K562 (cell line): ENCODE data around the gene TANC1. TPM values are rescaled to one million over a fixed set of nuclear protein-coding genes. Genes with fewer than 3 reads are reported as not detected.

Experiments
- CGGBP1 ChIP-seq: fragments of 250-450 bp; sonication (Bioruptor Pico); IDR thresholded peaks from 2 replicates; pipeline ENCODE4 v1.9.0; 2021; ENCODE audit warnings: mild to moderate bottlenecking
- GTF2A2 ChIP-seq: IDR thresholded peaks from 2 replicates; pipeline ENCODE4 v1.6.1; 2016; ENCODE audit warnings: mild to moderate bottlenecking, missing genetic modification characterization, missing compliant biosample characterization
- GTF2B ChIP-seq: IDR thresholded peaks from 2 replicates; pipeline ENCODE4 v1.6.1; 2011; ENCODE audit not compliant: insufficient read length; ENCODE audit errors: extremely low read depth
- HDAC8 ChIP-seq: fragments of 450-650 bp; IDR thresholded peaks from 2 replicates; pipeline ENCODE4 v1.6.1; 2016; ENCODE audit warnings: mild to moderate bottlenecking, missing genetic modification characterization, moderate library complexity, missing compliant biosample characterization
- KDM2B ChIP-seq: fragments of 250-450 bp; sonication (Bioruptor Pico); IDR thresholded peaks from 2 replicates; pipeline ENCODE4 v1.8.0; 2021; ENCODE audit warnings: mild to moderate bottlenecking, moderate library complexity
- L3MBTL2 ChIP-seq: fragments of 450-650 bp; IDR thresholded peaks from 2 replicates; pipeline ENCODE4 v1.6.1; 2016; ENCODE audit warnings: mild to moderate bottlenecking, moderate library complexity
- MIER1 ChIP-seq: fragments of 450-650 bp; IDR thresholded peaks from 2 replicates; pipeline ENCODE4 v1.6.1; 2016; ENCODE audit warnings: antibody characterized with exemption, mild to moderate bottlenecking, low read depth
- MITF ChIP-seq: IDR thresholded peaks from 2 replicates; pipeline ENCODE4 v1.6.1; 2014; ENCODE audit warnings: antibody characterized with exemption
- PKNOX1 ChIP-seq: fragments of 450-650 bp; IDR thresholded peaks from 2 replicates; pipeline ENCODE4 v1.6.1; 2016
- PRMT5 ChIP-seq: sonication (generic); formaldehyde crosslinking; IDR thresholded peaks from 2 replicates; pipeline ENCODE4 v1.5.0; 2020; ENCODE audit warnings: missing genetic modification reagents
- TCFL5 ChIP-seq: fragments of 250-450 bp; sonication (Bioruptor Pico); conservative IDR thresholded peaks from 2 replicates; pipeline ENCODE4 v1.6.1; 2021; ENCODE audit warnings: mild to moderate bottlenecking, moderate library complexity, matching md5 sums
- TEAD2 ChIP-seq: fragments of 450-650 bp; IDR thresholded peaks from 2 replicates; pipeline ENCODE4 v1.6.1; 2016; ENCODE audit warnings: missing genetic modification characterization, control low read depth, missing compliant biosample characterization
- ZC3H8 ChIP-seq: fragments of 450-650 bp; IDR thresholded peaks from 2 replicates; pipeline ENCODE4 v1.6.1; 2017
- ZFX ChIP-seq: sonication (generic); formaldehyde crosslinking; IDR thresholded peaks from 2 replicates; pipeline ENCODE4 v1.8.0; 2022; ENCODE audit warnings: mild to moderate bottlenecking, missing genetic modification reagents, moderate library complexity
- ZNF143 ChIP-seq: sonication (generic); formaldehyde crosslinking; IDR thresholded peaks from 2 replicates; pipeline ENCODE4 v1.9.0; 2022; ENCODE audit warnings: mild to moderate bottlenecking, missing genetic modification reagents
- ZNF263 ChIP-seq: sonication (generic); formaldehyde crosslinking; IDR thresholded peaks from 2 replicates; pipeline ENCODE4 v1.8.0; 2022; ENCODE audit warnings: mild to moderate bottlenecking, missing genetic modification reagents, borderline replicate concordance
- ZNF324 ChIP-seq: fragments of 250-450 bp; sonication (Bioruptor Pico); IDR thresholded peaks from 2 replicates; pipeline ENCODE4 v1.4.0; 2020; ENCODE audit warnings: mild to moderate bottlenecking
- polyA plus RNA-seq, 8 experiments: library from polyadenylated mRNA; depleted of rRNA in 4 of 8; stranded (reverse) in 5 of 8; unstranded in 3 of 8; fragments of >200 nt; fragmentation: Nextera tagmentation in 2 of 8; fragmentation: Illumina TruSeq in 1 of 8; extraction: Ambion mirVana in 2 of 8; extraction: Trizol in 1 of 8; gene quantifications; 2 replicates each; pipeline versions ENCODE4 v1.2.1 to v1.2.3, GENCODE V29; 2011 to 2014; ENCODE audit warnings: inconsistent platforms in 1 of 8, missing spikeins in 1 of 8
- total RNA-seq, 7 experiments: library from RNA; depleted of rRNA in 6 of 7; stranded (reverse); fragments of >200 nt in 6 of 7; fragmentation: Illumina TruSeq in 2 of 7; extraction: Trizol in 2 of 7; gene quantifications; 2 replicates each; pipeline versions ENCODE4 v1.2.1 to v1.2.3, GENCODE V29; 2011 to 2021; ENCODE audit warnings: low replicate concordance in 1 of 7
- TF ChIP-seq, protein P1 (sequence below): fragments of 250-450 bp; sonication (Bioruptor Pico); IDR thresholded peaks from 2 replicates; pipeline ENCODE4 v1.8.0; 2022; ENCODE audit warnings: moderate library complexity, mild to moderate bottlenecking, inconsistent platforms
- TF ChIP-seq, protein P2 (sequence below): fragments of 250-450 bp; sonication (Bioruptor Pico); IDR thresholded peaks from 2 replicates; pipeline ENCODE4 v1.8.0; 2021; ENCODE audit warnings: moderate library complexity, mild to moderate bottlenecking, inconsistent platforms
- TF ChIP-seq, protein P3 (sequence below), 2 experiments: fragments of 200-800 bp in 1 of 2; sonication (Bioruptor generic) in 1 of 2; sonication (generic) in 1 of 2; formaldehyde crosslinking in 1 of 2; IDR thresholded peaks in 1 of 2; conservative IDR thresholded peaks in 1 of 2; 2 replicates each; pipeline versions ENCODE4 v1.5.0 to v1.6.1; 2016 to 2020; ENCODE audit warnings: missing compliant biosample characterization in 1 of 2, missing genetic modification characterization in 1 of 2, missing genetic modification reagents in 1 of 2
- TF ChIP-seq, protein P4 (sequence below): IDR thresholded peaks from 3 replicates; pipeline ENCODE4 v1.6.1; 2011; ENCODE audit warnings: borderline replicate concordance, mild to moderate bottlenecking; ENCODE audit not compliant: insufficient read length, insufficient read depth

Gene TANC1
- total and polyA plus RNA-seq, 9 of the 15 experiments (the other 6 are each of a cell fraction or from before 2014, with no cell fraction given): under 0.01 to 0.20 (median 0.07) TPM; not detected in 1

DNA sequence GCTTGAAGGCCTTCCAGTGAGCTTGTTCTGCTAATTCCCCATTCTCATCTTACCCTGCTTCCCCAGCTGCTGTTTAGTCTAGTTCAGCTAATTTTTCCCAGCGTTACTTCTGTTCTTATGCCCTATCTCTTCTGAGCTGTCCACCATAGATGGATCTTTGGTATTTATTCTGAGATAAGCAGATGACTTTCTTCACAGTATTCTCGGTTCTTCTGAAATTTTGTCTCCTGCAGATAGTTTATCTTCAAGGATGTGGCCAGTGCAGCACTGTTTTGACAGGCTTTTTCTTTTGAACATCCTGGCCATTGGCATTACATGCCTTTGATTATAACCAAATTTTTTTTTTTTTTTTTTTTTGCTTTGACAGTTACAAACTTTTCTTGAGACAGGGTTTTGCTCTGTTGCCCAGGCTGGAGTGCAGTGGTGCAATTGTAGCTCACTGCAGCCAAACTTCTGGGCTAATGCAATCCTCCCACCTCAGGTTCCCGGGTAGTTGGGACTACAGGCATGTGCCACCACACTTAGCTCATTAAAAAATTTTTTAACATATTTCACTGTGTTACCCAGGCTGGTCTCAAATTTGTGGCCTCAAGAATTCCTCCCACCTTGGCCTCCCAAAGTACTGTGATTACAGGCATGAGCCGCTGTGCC, 183.8 kb downstream of the TANC1 start (continued):
- TF ChIP-seq CGGBP1 (CRISPR knock-in tag): no peak
- TF ChIP-seq PKNOX1: peak; percentile 65
- no peak for TF ChIP-seq HDAC8
- TF ChIP-seq MIER1: no peak
- TF ChIP-seq, protein P1, sequence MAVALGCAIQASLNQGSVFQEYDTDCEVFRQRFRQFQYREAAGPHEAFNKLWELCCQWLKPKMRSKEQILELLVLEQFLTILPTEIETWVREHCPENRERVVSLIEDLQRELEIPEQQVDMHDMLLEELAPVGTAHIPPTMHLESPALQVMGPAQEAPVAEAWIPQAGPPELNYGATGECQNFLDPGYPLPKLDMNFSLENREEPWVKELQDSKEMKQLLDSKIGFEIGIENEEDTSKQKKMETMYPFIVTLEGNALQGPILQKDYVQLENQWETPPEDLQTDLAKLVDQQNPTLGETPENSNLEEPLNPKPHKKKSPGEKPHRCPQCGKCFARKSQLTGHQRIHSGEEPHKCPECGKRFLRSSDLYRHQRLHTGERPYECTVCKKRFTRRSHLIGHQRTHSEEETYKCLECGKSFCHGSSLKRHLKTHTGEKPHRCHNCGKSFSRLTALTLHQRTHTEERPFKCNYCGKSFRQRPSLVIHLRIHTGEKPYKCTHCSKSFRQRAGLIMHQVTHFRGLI: peak; percentile 48; the same call in 1 of the 2 replicates
- no peak for TF ChIP-seq ZNF324 (CRISPR knock-in tag)
- TF ChIP-seq ZFX (CRISPR knock-in tag): no peak
- TF ChIP-seq, protein P2, sequence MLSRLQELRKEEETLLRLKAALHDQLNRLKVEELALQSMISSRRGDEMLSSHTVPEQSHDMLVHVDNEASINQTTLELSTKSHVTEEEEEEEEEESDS (CRISPR knock-in tag): no peak
- TF ChIP-seq TEAD2 (tag): no peak
- no peak for TF ChIP-seq KDM2B (CRISPR knock-in tag)
- TF ChIP-seq L3MBTL2: no peak
- no peak for TF ChIP-seq MITF
- TF ChIP-seq ZC3H8: no peak
- TF ChIP-seq ZNF263: no peak
- no peak for TF ChIP-seq ZNF143 (CRISPR knock-in tag)
- no peak for TF ChIP-seq GTF2B
- no peak for TF ChIP-seq TCFL5 (CRISPR knock-in tag)
- no peak for TF ChIP-seq GTF2A2 (tag)
- TF ChIP-seq, protein P3, sequence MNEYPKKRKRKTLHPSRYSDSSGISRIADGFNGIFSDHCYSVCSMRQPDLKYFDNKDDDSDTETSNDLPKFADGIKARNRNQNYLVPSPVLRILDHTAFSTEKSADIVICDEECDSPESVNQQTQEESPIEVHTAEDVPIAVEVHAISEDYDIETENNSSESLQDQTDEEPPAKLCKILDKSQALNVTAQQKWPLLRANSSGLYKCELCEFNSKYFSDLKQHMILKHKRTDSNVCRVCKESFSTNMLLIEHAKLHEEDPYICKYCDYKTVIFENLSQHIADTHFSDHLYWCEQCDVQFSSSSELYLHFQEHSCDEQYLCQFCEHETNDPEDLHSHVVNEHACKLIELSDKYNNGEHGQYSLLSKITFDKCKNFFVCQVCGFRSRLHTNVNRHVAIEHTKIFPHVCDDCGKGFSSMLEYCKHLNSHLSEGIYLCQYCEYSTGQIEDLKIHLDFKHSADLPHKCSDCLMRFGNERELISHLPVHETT (CRISPR knock-in tag; conservative IDR thresholded peaks at IDR 0.05 in 1 of 2, IDR thresholded peaks at IDR 0.05 in 1 of 2): peak in 1 of 2 experiments; percentile 87; a peak in 2 of 4 replicates
- TF ChIP-seq, protein P4, sequence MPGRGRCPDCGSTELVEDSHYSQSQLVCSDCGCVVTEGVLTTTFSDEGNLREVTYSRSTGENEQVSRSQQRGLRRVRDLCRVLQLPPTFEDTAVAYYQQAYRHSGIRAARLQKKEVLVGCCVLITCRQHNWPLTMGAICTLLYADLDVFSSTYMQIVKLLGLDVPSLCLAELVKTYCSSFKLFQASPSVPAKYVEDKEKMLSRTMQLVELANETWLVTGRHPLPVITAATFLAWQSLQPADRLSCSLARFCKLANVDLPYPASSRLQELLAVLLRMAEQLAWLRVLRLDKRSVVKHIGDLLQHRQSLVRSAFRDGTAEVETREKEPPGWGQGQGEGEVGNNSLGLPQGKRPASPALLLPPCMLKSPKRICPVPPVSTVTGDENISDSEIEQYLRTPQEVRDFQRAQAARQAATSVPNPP: no peak
- TF ChIP-seq PRMT5 (CRISPR knock-in tag): no peak
